Loucy (cell line): ENCODE measurements around the gene FYB2.

Source experiments
- H2AFZ ChIP-seq: fragments of 200-600 bp; sonication (generic); 2 replicates; pipeline ENCODE4 v1.6.0; 2016; ENCODE audit warnings: antibody characterized with exemption, mild to moderate bottlenecking, low read length, moderate library complexity
- H3F3A ChIP-seq: fragments of 200-600 bp; 2 replicates; pipeline ENCODE4 v1.6.0; 2016; ENCODE audit warnings: antibody characterized with exemption, low read depth, mild to moderate bottlenecking
- H3K27me3 ChIP-seq: fragments of 200-600 bp; sonication (generic); 2 replicates; pipeline ENCODE4 v1.6.1; 2014; ENCODE audit warnings: low read length, mild to moderate bottlenecking; ENCODE audit not compliant: insufficient read depth, poor library complexity, severe bottlenecking
- H3K36me3 ChIP-seq: fragments of 200-600 bp; sonication (generic); 2 replicates; pipeline ENCODE4 v1.6.1; 2016; ENCODE audit warnings: low read length; ENCODE audit not compliant: insufficient read depth
- H3K4me1 ChIP-seq: fragments of 200-600 bp; sonication (generic); 2 replicates; pipeline ENCODE4 v1.5.1; 2014; ENCODE audit warnings: low read length, mild to moderate bottlenecking; ENCODE audit not compliant: insufficient read depth, poor library complexity, severe bottlenecking
- H3K4me2 ChIP-seq: fragments of 200-600 bp; sonication (generic); 2 replicates; pipeline ENCODE4 v1.6.0; 2014; ENCODE audit warnings: antibody characterized with exemption, low read length, low read depth, mild to moderate bottlenecking; ENCODE audit not compliant: poor library complexity, severe bottlenecking
- H3K4me3 ChIP-seq: fragments of 200-600 bp; sonication (generic); 2 replicates; pipeline ENCODE4 v1.5.1; 2014; ENCODE audit warnings: low read length, mild to moderate bottlenecking, mixed read lengths; ENCODE audit not compliant: poor library complexity, severe bottlenecking
- H3K79me2 ChIP-seq: fragments of 200-600 bp; sonication (generic); 2 replicates; pipeline ENCODE4 v1.6.1; 2014; ENCODE audit warnings: low read length; ENCODE audit not compliant: insufficient read depth
- H3K9ac ChIP-seq: fragments of 200-600 bp; sonication (generic); 2 replicates; pipeline ENCODE4 v1.6.0; 2014; ENCODE audit warnings: mild to moderate bottlenecking, low read depth, low read length, moderate library complexity; ENCODE audit not compliant: poor library complexity, severe bottlenecking
- H3K9me2 ChIP-seq: fragments of 200-600 bp; sonication (generic); replicated peaks from 2 replicates; pipeline ENCODE4 v1.6.1; 2016; ENCODE audit warnings: low read depth, low read length, mixed read lengths
- H3K9me3 ChIP-seq: fragments of 200-600 bp; sonication (generic); 2 replicates; pipeline ENCODE4 v1.6.1; 2014; ENCODE audit warnings: mild to moderate bottlenecking, antibody characterized with exemption, low read length, low read depth; ENCODE audit not compliant: insufficient read depth
- H4K20me1 ChIP-seq: fragments of 200-600 bp; sonication (generic); 2 replicates; pipeline ENCODE4 v1.6.0; 2014; ENCODE audit warnings: antibody characterized with exemption, low read length, mild to moderate bottlenecking; ENCODE audit not compliant: insufficient read depth, poor library complexity, severe bottlenecking
- EZH2phosphoT487 ChIP-seq: fragments of 200-600 bp; IDR thresholded peaks from 2 replicates; pipeline ENCODE4 v1.6.1; 2018; ENCODE audit warnings: antibody characterized with exemption, mild to moderate bottlenecking, moderate library complexity, borderline replicate concordance
- TF ChIP-seq, protein P1 (sequence below): fragments of 200-600 bp; sonication (generic); conservative IDR thresholded peaks from 2 replicates; pipeline ENCODE4 v1.5.1; 2014; ENCODE audit warnings: mild to moderate bottlenecking, antibody characterized with exemption, low read length

The FYB2 gene

DNA sequence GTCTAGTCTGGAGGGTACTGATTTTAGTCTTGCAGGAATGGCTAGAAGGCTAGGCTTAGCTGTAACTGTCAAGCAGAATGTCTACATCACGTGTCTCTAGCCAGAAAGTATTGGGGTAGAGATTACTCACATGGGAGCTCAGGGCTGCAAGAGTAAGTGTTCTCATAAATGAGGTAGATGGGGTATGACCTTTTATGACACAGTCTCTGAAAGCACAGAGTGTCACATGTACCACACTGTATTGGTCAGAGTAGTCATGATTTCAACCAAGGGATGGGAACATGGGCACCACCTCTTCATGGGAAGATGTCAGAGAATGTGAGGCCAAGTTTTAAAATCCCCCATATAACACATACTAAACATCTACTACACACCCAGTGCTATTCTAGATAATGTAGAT is 2.9 kb downstream of the FYB2 start:
- TF ChIP-seq, protein P1, sequence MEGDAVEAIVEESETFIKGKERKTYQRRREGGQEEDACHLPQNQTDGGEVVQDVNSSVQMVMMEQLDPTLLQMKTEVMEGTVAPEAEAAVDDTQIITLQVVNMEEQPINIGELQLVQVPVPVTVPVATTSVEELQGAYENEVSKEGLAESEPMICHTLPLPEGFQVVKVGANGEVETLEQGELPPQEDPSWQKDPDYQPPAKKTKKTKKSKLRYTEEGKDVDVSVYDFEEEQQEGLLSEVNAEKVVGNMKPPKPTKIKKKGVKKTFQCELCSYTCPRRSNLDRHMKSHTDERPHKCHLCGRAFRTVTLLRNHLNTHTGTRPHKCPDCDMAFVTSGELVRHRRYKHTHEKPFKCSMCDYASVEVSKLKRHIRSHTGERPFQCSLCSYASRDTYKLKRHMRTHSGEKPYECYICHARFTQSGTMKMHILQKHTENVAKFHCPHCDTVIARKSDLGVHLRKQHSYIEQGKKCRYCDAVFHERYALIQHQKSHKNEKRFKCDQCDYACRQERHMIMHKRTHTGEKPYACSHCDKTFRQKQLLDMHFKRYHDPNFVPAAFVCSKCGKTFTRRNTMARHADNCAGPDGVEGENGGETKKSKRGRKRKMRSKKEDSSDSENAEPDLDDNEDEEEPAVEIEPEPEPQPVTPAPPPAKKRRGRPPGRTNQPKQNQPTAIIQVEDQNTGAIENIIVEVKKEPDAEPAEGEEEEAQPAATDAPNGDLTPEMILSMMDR = no peak
- TF ChIP-seq EZH2phosphoT487 = no peak
- H3K4me3 ChIP-seq = no peak overlapping the region
- no peaks in the 10 kb centered on the region for H3F3A ChIP-seq
- H3K4me1 ChIP-seq = no peaks in the 10 kb centered on the region
- no peaks in the 10 kb centered on the region for H3K27me3 ChIP-seq
- no peaks in the 10 kb centered on the region for H3K79me2 ChIP-seq
- H3K36me3 ChIP-seq = no peaks in the 10 kb centered on the region
- no peaks in the 10 kb centered on the region for H3K9me2 ChIP-seq
- no peaks in the 10 kb centered on the region for H3K9me3 ChIP-seq
- H3K4me2 ChIP-seq = no peak overlapping the region
- H3K9ac ChIP-seq = no peak overlapping the region
- no peaks in the 10 kb centered on the region for H4K20me1 ChIP-seq
- H2AFZ ChIP-seq = no peak overlapping the region

DNA sequence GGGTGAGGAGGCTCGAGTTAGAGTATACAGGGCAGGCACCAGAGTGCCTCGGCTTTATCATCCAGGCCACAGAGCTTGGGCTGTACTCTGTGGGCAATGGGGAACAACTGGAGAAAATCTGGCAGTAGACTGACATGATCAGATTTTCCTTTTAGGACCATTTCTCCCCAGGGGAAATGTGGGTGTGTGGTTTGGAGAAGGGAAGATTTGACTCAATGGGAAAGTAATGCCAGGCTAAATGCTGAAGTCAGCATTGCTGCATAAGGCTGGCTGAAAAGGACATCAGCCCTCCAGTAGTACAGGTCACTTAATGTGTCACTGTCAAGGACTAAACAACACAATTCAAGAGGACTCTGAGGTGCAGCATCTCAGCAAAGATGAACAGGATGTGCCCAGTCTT is 5.0 kb downstream of the FYB2 start:
- no peak overlapping the region for H3K4me2 ChIP-seq
- TF ChIP-seq, protein P1 = no peak
- TF ChIP-seq EZH2phosphoT487 = no peak
- H4K20me1 ChIP-seq = no peaks in the 10 kb centered on the region

GRCh38 chr1:56811331-56811730 is 7.9 kb downstream of the FYB2 start:
- H3K4me1 ChIP-seq = no peaks in the 10 kb centered on the region
- no peaks in the 10 kb centered on the region for H3K9me3 ChIP-seq
- no peaks in the 10 kb centered on the region for H3F3A ChIP-seq

More for the DNA sequence above, 5.0 kb downstream of the FYB2 start:
- no peaks in the 10 kb centered on the region for H3K9me2 ChIP-seq
- H3K4me1 ChIP-seq = no peaks in the 10 kb centered on the region
- H3K36me3 ChIP-seq = no peaks in the 10 kb centered on the region
- H3K4me3 ChIP-seq = no peak overlapping the region
- no peaks in the 10 kb centered on the region for H3K79me2 ChIP-seq
- H2AFZ ChIP-seq = no peak overlapping the region
- no peaks in the 10 kb centered on the region for H3K27me3 ChIP-seq
- H3K9ac ChIP-seq = no peak overlapping the region
- H3F3A ChIP-seq = no peaks in the 10 kb centered on the region
- H3K9me3 ChIP-seq = no peaks in the 10 kb centered on the region

More at GRCh38 chr1:56811331-56811730, 7.9 kb downstream of the FYB2 start:
- no peaks in the 10 kb centered on the region for H3K79me2 ChIP-seq
- H3K36me3 ChIP-seq = no peaks in the 10 kb centered on the region
- H3K9me2 ChIP-seq = no peaks in the 10 kb centered on the region
- no peaks in the 10 kb centered on the region for H4K20me1 ChIP-seq
- no peak overlapping the region for H3K4me3 ChIP-seq
- no peaks in the 10 kb centered on the region for H3K27me3 ChIP-seq
- no peak overlapping the region for H3K4me2 ChIP-seq
- TF ChIP-seq, protein P1 = no peak
- no peak for TF ChIP-seq EZH2phosphoT487
- no peak overlapping the region for H3K9ac ChIP-seq
- H2AFZ ChIP-seq = no peak overlapping the region
